Endothelial cell of umbilical vein (primary cell): ENCODE data around the gene BRF1.

Experiments used
- EZH2 ChIP-seq: IDR thresholded peaks from 2 replicates; pipeline ENCODE4 v1.6.1; 2012; ENCODE audit warnings: borderline replicate concordance, low read depth, mild to moderate bottlenecking, moderate library complexity, low read length, inconsistent platforms; ENCODE audit not compliant: severe bottlenecking
- JUN ChIP-seq: IDR thresholded peaks from 2 replicates; pipeline ENCODE4 v1.6.1; 2011; ENCODE audit warnings: borderline replicate concordance, low read depth; ENCODE audit not compliant: insufficient read length, insufficient read depth
- POLR2A ChIP-seq: IDR thresholded peaks from 2 replicates; pipeline ENCODE4 v1.6.1; 2012; ENCODE audit warnings: low read depth, mild to moderate bottlenecking, control low read depth, low read length
- TF ChIP-seq, protein P1 (sequence below): IDR thresholded peaks from 2 replicates; pipeline ENCODE4 v1.6.1; 2011; ENCODE audit not compliant: insufficient read depth, insufficient read length
- TF ChIP-seq, protein P2 (sequence below), 2 donors: IDR thresholded peaks; 1 replicate in 1 of 2; 2 replicates in 1 of 2; pipeline ENCODE4 v1.5.1; 2011; ENCODE audit warnings: low read length in 2 of 2, mild to moderate bottlenecking in 2 of 2, moderate library complexity in 2 of 2, control low read depth in 1 of 2, inconsistent platforms in 1 of 2, low read depth in 1 of 2; ENCODE audit not compliant: insufficient read depth in 1 of 2; ENCODE audit errors: extremely low read depth in 1 of 2

DNA sequence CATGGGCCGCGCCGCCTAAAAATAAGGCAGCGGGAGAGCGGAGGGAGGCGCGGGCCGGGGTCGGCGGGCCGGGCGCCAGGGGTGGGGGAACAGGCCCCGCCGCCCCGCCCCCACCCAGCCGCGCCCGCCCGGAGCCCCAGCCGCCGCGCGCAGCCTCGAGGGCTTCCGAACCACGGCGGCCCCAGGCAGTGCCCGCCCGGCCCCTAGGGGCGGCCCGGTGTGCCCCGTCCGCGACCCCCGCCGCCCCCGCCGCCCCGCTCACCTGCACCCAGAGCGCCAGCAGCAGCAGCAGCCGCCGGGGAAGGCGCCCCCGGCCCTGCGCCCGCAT lies 132.7 kb downstream of the BRF1 start:
- no peak for TF ChIP-seq POLR2A
- TF ChIP-seq, protein P1, sequence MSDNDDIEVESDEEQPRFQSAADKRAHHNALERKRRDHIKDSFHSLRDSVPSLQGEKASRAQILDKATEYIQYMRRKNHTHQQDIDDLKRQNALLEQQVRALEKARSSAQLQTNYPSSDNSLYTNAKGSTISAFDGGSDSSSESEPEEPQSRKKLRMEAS, result no peak
- TF ChIP-seq, protein P2, sequence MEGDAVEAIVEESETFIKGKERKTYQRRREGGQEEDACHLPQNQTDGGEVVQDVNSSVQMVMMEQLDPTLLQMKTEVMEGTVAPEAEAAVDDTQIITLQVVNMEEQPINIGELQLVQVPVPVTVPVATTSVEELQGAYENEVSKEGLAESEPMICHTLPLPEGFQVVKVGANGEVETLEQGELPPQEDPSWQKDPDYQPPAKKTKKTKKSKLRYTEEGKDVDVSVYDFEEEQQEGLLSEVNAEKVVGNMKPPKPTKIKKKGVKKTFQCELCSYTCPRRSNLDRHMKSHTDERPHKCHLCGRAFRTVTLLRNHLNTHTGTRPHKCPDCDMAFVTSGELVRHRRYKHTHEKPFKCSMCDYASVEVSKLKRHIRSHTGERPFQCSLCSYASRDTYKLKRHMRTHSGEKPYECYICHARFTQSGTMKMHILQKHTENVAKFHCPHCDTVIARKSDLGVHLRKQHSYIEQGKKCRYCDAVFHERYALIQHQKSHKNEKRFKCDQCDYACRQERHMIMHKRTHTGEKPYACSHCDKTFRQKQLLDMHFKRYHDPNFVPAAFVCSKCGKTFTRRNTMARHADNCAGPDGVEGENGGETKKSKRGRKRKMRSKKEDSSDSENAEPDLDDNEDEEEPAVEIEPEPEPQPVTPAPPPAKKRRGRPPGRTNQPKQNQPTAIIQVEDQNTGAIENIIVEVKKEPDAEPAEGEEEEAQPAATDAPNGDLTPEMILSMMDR (IDR thresholded peaks at IDR 0.05; ENCODE audit: extremely low read depth in 1 of 2, insufficient read depth in 1 of 2, low read depth in 1 of 2, low read length in 2 of 2), result no peak
- no peak for TF ChIP-seq JUN
- no peak for TF ChIP-seq EZH2
